ENCODE results near the gene SELPLG. TPM values are rescaled to one million over a fixed set of nuclear protein-coding genes. Genes with fewer than 3 reads are reported as not detected.

SELPLG gene, protein sequence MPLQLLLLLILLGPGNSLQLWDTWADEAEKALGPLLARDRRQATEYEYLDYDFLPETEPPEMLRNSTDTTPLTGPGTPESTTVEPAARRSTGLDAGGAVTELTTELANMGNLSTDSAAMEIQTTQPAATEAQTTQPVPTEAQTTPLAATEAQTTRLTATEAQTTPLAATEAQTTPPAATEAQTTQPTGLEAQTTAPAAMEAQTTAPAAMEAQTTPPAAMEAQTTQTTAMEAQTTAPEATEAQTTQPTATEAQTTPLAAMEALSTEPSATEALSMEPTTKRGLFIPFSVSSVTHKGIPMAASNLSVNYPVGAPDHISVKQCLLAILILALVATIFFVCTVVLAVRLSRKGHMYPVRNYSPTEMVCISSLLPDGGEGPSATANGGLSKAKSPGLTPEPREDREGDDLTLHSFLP
- 0.72 and 0.97 TPM in 2 replicates for total RNA-seq

DNA sequence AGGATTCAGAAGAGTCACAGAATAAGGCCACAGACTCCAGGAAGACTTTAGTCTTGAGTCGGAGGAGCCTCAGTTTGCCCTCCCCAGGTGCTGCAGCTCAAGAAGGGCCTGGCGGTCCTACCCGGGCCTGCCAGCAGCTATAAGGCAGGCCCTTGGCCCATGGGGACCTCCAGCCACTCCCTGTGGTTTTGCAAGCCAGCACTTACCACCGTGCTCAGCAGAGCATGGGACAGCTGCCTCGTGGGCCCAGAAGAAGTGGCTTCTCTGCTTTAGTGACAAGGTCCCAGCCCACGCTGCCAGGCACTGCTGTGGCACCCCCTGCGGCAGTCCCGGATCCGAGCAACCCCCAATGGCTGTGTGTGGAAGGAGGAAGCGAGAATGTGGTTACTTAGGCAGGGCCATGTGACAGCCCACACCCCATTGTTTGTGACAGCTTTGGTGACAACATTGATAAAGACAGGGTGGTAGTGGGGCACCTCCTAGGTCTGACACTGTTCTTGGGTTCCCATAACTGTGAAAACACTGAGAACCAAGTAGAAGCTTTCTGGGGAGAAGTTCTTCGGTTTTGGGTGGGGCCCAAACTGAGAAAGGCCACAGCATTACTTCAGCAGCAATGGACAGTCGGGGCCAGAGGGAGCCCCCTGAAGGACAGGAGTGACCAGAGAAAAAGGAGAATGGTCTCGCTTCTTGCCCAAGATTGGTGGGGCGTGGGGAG is at the start of gene SELPLG:
SELPLG (minus strand) TSS at position 361 of the 715 bp plus-strand sequence. CDS start 9,587 bp downstream, outside the sequence.

GRCh38 chr12:108597559-108598471 is 35.9 kb downstream of the SELPLG start, which contains the start of gene TMEM119:
TSS of gene TMEM119 (minus strand) at chr12:108598084. CDS start at chr12:108592383, 5,701 bp downstream.

Other genes with a start within 250 kb of the SELPLG start
- gene FICD, start 118.6 kb downstream of the SELPLG start, total RNA-seq, result 7.9 and 8.3 TPM in 2 replicates
- 24.4 and 28.0 TPM in 2 replicates for gene SART3, start 72.7 kb downstream of the SELPLG start, total RNA-seq
- gene ISCU, start 71.3 kb downstream of the SELPLG start, total RNA-seq, result 67.9 and 71.3 TPM in 2 replicates
- gene TMEM119, start 35.8 kb downstream of the SELPLG start, total RNA-seq, result 1.3 TPM in 1 of 2 replicates, not detected in the other
- 67.3 and 85.9 TPM in 2 replicates for gene CORO1C, start 97.6 kb upstream of the SELPLG start, total RNA-seq
- 17.2 and 17.5 TPM in 2 replicates for gene SSH1, start 223.7 kb upstream of the SELPLG start, total RNA-seq
- not detected in 2 replicates for gene DAO, start 246.2 kb upstream of the SELPLG start, total RNA-seq

Measured in cardiac atrium fibroblast (primary cell).